DOHH2 (cell line): ENCODE results near the gene HDAC4.

Experiments
- H3F3A ChIP-seq: fragments of 200-600 bp; sonication (generic), shearing (Covaris generic); 2 replicates; pipeline ENCODE4 v1.6.0; 2016; ENCODE audit warnings: antibody characterized with exemption, mild to moderate bottlenecking; ENCODE audit not compliant: control insufficient read depth, insufficient read depth
- H3K27ac ChIP-seq: fragments of 200-600 bp; sonication (generic); 2 replicates; pipeline ENCODE4 v1.5.1; 2014; ENCODE audit warnings: low read depth, mild to moderate bottlenecking, low read length, moderate library complexity
- H3K27me3 ChIP-seq: fragments of 200-600 bp; sonication (generic); 2 replicates; pipeline ENCODE4 v1.6.1; 2014; ENCODE audit warnings: mild to moderate bottlenecking, low read length, mixed read lengths; ENCODE audit not compliant: control insufficient read depth
- H3K36me3 ChIP-seq: fragments of 200-600 bp; sonication (generic); 2 replicates; pipeline ENCODE4 v1.6.1; 2014; ENCODE audit warnings: mild to moderate bottlenecking, low read length, moderate library complexity, mixed read lengths; ENCODE audit not compliant: control insufficient read depth
- H3K4me1 ChIP-seq: fragments of 200-600 bp; sonication (generic); 2 replicates; pipeline ENCODE4 v1.6.1; 2014; ENCODE audit warnings: mild to moderate bottlenecking, low read length, mixed read lengths; ENCODE audit not compliant: control insufficient read depth
- H3K4me2 ChIP-seq: fragments of 200-600 bp; sonication (generic); 2 replicates; pipeline ENCODE4 v1.6.0; 2014; ENCODE audit warnings: mild to moderate bottlenecking, low read length, moderate library complexity
- H3K4me3 ChIP-seq: fragments of 200-600 bp; sonication (generic); 2 replicates; pipeline ENCODE4 v1.5.1; 2014; ENCODE audit warnings: mild to moderate bottlenecking, low read length, mixed read lengths
- H3K79me2 ChIP-seq: fragments of 200-600 bp; sonication (generic); 2 replicates; pipeline ENCODE4 v1.6.1; 2014; ENCODE audit warnings: mild to moderate bottlenecking, low read length, mixed read lengths; ENCODE audit not compliant: control insufficient read depth
- H3K9me2 ChIP-seq: fragments of 200-600 bp; sonication (generic); replicated peaks from 2 replicates; pipeline ENCODE4 v1.6.1; 2014; ENCODE audit warnings: mild to moderate bottlenecking, low read length, mixed read lengths; ENCODE audit not compliant: control insufficient read depth
- H3K9me3 ChIP-seq: fragments of 200-600 bp; sonication (generic); 2 replicates; pipeline ENCODE4 v1.6.1; 2014; ENCODE audit warnings: antibody characterized with exemption, low read length, mixed read lengths; ENCODE audit not compliant: control insufficient read depth, insufficient read depth
- H4K20me1 ChIP-seq: fragments of 200-600 bp; sonication (generic); 2 replicates; pipeline ENCODE4 v1.6.0; 2014; ENCODE audit warnings: low read depth, mild to moderate bottlenecking, antibody characterized with exemption, low read length, moderate library complexity; ENCODE audit not compliant: control insufficient read depth, insufficient read depth
- EZH2phosphoT487 ChIP-seq: fragments of 200-600 bp; sonication (generic); IDR thresholded peaks from 2 replicates; pipeline ENCODE4 v1.6.1; 2017; ENCODE audit warnings: borderline replicate concordance, mild to moderate bottlenecking, antibody characterized with exemption, low read length, moderate library complexity, mixed read lengths
- TF ChIP-seq, protein P1 (sequence below): fragments of 200-600 bp; sonication (generic); IDR thresholded peaks from one replicate; pipeline ENCODE4 v1.5.1; 2014; ENCODE audit warnings: antibody characterized with exemption, mild to moderate bottlenecking, low read depth, low read length; ENCODE audit not compliant: poor library complexity, severe bottlenecking

HDAC4 gene

DNA sequence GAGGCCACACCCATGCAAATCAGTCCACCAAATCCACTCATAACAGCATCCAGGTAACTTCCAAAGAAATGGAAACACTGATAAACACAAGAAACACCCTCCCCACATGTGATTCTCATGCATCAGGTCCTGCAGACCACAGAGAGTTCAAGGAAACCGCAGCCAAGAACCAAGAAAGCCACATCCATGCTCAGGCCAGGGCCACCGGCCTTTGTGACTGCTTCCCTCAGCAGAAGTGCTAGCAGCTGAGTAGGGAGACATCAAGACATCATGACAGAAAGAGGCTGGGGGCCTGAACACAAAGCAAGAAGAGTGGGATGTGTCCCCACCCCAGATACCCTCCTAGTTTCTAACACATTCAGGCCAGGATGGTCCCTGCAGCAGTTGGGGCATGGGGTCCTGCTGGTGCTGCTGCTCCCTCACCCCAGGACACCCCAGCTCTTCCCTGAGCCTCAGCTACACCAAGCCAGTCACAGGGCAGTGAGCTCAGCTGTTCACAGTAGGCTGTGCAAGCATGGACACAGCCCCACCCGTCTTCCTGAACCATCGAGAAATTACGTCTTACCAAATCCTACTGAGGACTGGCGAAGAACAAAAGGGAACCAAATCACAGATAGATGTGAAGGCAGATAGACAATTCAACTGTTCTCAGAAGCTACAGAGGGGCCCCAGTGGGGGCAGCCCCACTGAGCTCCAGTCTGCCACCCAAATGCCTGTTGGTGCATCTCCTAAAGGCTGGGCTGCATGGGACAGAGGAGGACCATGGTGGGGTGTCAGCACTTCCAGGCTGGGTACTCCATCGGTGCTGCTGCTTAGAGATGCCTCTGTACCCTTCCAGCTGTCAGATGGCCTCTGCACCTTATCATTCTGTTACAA is 60.9 kb downstream of the HDAC4 start:
- H3K4me2 ChIP-seq, result no peak overlapping the region
- H3K4me1 ChIP-seq, result no peaks in the 10 kb centered on the region

DNA sequence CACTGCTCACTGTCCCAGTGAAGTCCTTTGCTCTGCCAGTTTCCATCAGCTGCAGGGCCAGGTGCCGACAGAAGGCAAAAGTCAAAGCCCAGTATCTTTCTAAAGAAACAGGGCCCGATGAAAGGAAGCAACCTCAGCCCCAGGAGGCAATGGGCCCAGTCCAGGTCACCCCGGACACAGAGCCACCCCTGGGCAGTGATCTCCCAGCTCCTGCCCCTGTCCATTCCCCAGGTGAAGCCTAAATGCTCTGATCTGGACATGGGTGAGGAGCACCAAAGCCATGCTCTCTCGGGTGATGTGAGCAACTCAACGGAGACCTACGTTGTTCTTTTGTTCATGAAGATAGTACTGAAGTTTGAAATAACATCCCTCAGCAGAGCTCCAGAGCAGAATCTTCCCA is 61.6 kb downstream of the HDAC4 start:
- H3K36me3 ChIP-seq, result no peaks in the 10 kb centered on the region
- no peaks in the 10 kb centered on the region for H3F3A ChIP-seq
- no peaks in the 10 kb centered on the region for H3K4me1 ChIP-seq
- H3K9me3 ChIP-seq, result no peaks in the 10 kb centered on the region
- H3K27me3 ChIP-seq, result no peaks in the 10 kb centered on the region
- H3K4me3 ChIP-seq, result no peak overlapping the region
- H3K4me2 ChIP-seq, result no peak overlapping the region
- no peaks in the 10 kb centered on the region for H3K9me2 ChIP-seq
- H4K20me1 ChIP-seq, result peaks cover 6% of the 10 kb centered on the region; the same call in 1 of the 2 replicates
- H3K27ac ChIP-seq, result no peak overlapping the region
- H3K79me2 ChIP-seq, result no peaks in the 10 kb centered on the region
- TF ChIP-seq, protein P1, sequence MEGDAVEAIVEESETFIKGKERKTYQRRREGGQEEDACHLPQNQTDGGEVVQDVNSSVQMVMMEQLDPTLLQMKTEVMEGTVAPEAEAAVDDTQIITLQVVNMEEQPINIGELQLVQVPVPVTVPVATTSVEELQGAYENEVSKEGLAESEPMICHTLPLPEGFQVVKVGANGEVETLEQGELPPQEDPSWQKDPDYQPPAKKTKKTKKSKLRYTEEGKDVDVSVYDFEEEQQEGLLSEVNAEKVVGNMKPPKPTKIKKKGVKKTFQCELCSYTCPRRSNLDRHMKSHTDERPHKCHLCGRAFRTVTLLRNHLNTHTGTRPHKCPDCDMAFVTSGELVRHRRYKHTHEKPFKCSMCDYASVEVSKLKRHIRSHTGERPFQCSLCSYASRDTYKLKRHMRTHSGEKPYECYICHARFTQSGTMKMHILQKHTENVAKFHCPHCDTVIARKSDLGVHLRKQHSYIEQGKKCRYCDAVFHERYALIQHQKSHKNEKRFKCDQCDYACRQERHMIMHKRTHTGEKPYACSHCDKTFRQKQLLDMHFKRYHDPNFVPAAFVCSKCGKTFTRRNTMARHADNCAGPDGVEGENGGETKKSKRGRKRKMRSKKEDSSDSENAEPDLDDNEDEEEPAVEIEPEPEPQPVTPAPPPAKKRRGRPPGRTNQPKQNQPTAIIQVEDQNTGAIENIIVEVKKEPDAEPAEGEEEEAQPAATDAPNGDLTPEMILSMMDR, result no peak
- no peak for TF ChIP-seq EZH2phosphoT487

More for the DNA sequence above, 60.9 kb downstream of the HDAC4 start:
- no peak overlapping the region for H3K4me3 ChIP-seq
- H4K20me1 ChIP-seq, result peaks cover 6% of the 10 kb centered on the region; the same call in 1 of the 2 replicates
- no peaks in the 10 kb centered on the region for H3K27me3 ChIP-seq
- no peaks in the 10 kb centered on the region for H3K36me3 ChIP-seq
- no peak overlapping the region for H3K27ac ChIP-seq
- no peaks in the 10 kb centered on the region for H3F3A ChIP-seq
- H3K9me3 ChIP-seq, result no peaks in the 10 kb centered on the region
- H3K79me2 ChIP-seq, result no peaks in the 10 kb centered on the region
- no peaks in the 10 kb centered on the region for H3K9me2 ChIP-seq
- no peak for TF ChIP-seq EZH2phosphoT487
- TF ChIP-seq, protein P1, result no peak

DNA sequence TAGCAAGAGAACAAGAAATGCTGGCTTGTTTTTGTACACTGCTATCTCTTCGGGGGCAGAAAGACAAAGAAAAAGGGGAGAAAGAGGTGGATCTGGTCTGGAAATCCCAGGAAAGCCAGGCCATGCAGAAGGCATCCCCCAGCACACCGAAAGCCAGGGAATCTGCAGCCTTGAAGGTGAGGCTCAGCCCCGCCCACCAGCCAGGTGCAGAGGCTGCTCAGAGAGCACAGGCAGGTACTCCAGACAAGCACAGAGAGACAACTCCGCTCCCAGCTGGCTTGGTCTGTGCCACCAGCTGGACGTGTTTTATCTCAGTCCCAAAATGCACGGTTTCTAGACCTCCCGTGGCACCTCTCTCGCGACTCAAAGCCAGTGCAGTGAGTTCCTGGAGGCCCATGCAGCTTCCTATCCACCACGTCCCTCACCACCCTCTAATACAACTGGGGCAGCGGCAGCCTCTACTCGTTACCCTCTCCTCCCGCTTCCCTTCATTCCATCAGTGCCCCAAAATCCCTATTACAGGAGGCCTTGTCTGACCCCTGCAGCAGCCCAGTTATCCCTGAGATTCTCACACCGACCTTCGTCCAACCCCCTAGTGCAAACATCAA is 62.8 kb downstream of the HDAC4 start:
- no peaks in the 10 kb centered on the region for H3K79me2 ChIP-seq

More for the DNA sequence above, 62.8 kb downstream of the HDAC4 start:
- Histone ChIP-seq H3K27ac (no peak overlapping the region), H3K9me2 (no peaks in the 10 kb centered on the region), H3K4me3 (no peak overlapping the region), H3K4me2 (no peak overlapping the region), H4K20me1 (peaks cover 6% of the 10 kb centered on the region; the same call in 1 of the 2 replicates), H3K36me3 (no peaks in the 10 kb centered on the region), H3F3A (no peaks in the 10 kb centered on the region), H3K4me1 (no peaks in the 10 kb centered on the region), H3K27me3 (no peaks in the 10 kb centered on the region), H3K9me3 (no peaks in the 10 kb centered on the region)
- TF ChIP-seq, protein P1, result no peak
- TF ChIP-seq EZH2phosphoT487, result no peak
